HG02884 (cell line): ENCODE results near the gene STK4.
A peak's percentile ranks its signal among the peaks of the same experiment; 100 is the strongest.

Experiments used
- ATAC-seq: cut with Tn5 transposase; IDR thresholded peaks from one replicate; pipeline ENCODE4 v1.9.1; 2021; ENCODE audit warnings: mild to moderate bottlenecking, moderate library complexity; ENCODE audit not compliant: unreplicated experiment

Gene STK4

GRCh38 chr20:44966030-44966961 is at the start of gene STK4:
STK4 (plus strand) TSS chr20:44966512; CDS start chr20:44966569, 57 bp downstream.
- ATAC-seq: peak; percentile 58

- no peak for ATAC-seq
Measured at GRCh38 chr20:44916586-44916985, 49.7 kb upstream of the STK4 start.

GRCh38 chr20:44917399-44917798 is 48.9 kb upstream of the STK4 start:
- no peak for ATAC-seq

- ATAC-seq: no peak
Measured at GRCh38 chr20:44918342-44918741, 48.0 kb upstream of the STK4 start.

GRCh38 chr20:44918761-44919160 is 47.6 kb upstream of the STK4 start:
- no peak for ATAC-seq

GRCh38 chr20:44921447-44921846 is 44.9 kb upstream of the STK4 start:
- no peak for ATAC-seq

- no peak for ATAC-seq
Measured at GRCh38 chr20:44924541-44924940, 41.8 kb upstream of the STK4 start.

GRCh38 chr20:44928595-44928994 is 37.7 kb upstream of the STK4 start:
- ATAC-seq: no peak

- ATAC-seq: no peak
Measured at GRCh38 chr20:44930517-44931168, 35.7 kb upstream of the STK4 start.

- ATAC-seq: no peak
Measured at GRCh38 chr20:44931911-44932310, 34.4 kb upstream of the STK4 start.

GRCh38 chr20:44932916-44933315 is 33.4 kb upstream of the STK4 start:
- no peak for ATAC-seq

- no peak for ATAC-seq
Measured at GRCh38 chr20:44936510-44936909, 29.8 kb upstream of the STK4 start.

GRCh38 chr20:44938637-44939036 is 27.7 kb upstream of the STK4 start:
- ATAC-seq: no peak

GRCh38 chr20:44941120-44941691 is 25.1 kb upstream of the STK4 start:
- ATAC-seq: no peak

GRCh38 chr20:44942264-44942973 is 23.9 kb upstream of the STK4 start:
- no peak for ATAC-seq

GRCh38 chr20:44943828-44944227 is 22.5 kb upstream of the STK4 start:
- ATAC-seq: no peak

- ATAC-seq: no peak
Measured at GRCh38 chr20:44945261-44945660, 21.1 kb upstream of the STK4 start.

GRCh38 chr20:44946271-44946852 is 19.9 kb upstream of the STK4 start:
- no peak for ATAC-seq

GRCh38 chr20:44948107-44948506 is 18.2 kb upstream of the STK4 start:
- no peak for ATAC-seq

- ATAC-seq: no peak
Measured at GRCh38 chr20:44948513-44948912, 17.8 kb upstream of the STK4 start.

GRCh38 chr20:44950368-44950767 is 15.9 kb upstream of the STK4 start:
- ATAC-seq: no peak
